SH-SY5Y (cell line): ENCODE measurements around the gene SLC38A7.

Source experiments
- GATA2 ChIP-seq: IDR thresholded peaks from 2 replicates; pipeline ENCODE4 v1.6.1; 2011; ENCODE audit warnings: mild to moderate bottlenecking, low read depth, low read length
- GATA3 ChIP-seq: IDR thresholded peaks from 2 replicates; pipeline ENCODE4 v1.6.1; 2011; ENCODE audit warnings: low read depth, mild to moderate bottlenecking, low read length, moderate library complexity

DNA sequence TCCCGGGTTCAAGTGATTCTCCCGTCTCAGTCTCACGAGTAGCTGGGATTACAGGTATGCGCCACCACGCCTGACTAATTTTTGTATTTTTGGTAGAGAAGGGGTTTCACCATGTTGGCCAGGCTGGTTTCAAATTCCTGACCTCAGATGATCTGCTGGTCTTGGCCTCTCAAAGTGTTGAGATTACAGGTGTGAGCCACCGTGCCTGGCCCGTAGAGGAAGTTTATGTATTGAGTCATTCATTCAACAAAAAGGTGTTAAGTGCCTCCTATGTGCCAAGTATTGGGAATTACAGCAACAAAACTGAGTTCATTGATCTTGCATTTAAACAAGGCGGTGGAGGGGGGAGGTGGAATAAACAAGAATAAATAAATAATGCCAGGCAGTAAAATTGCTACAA, 44.7 kb downstream of the SLC38A7 start:
- TF ChIP-seq GATA2, result no peak
- TF ChIP-seq GATA3, result no peak
